ENCODE measurements around the gene TYMS. TPM values are rescaled to one million over a fixed set of nuclear protein-coding genes. Genes with fewer than 3 reads are reported as not detected.

TYMS gene
- total and polyA plus RNA-seq, 2 donors (not counting 3 experiments of a cell fraction or from before 2014, with no cell fraction given) = 136 to 200 TPM

- FAIRE-seq (no peak), DNase-seq (ENCODE audit: low read depth, low spot score) (no peak)
- no TSS peak for BruUV-seq (replicated peaks)
- H3K9me1 ChIP-seq (replicated peaks; ENCODE audit: control insufficient read depth, extremely low read depth, insufficient read depth, low read length) = no peaks in the 10 kb centered on the region
- ChIA-PET CTCF (interaction anchor here (0.8 kb wide), 1 partner anchor 37 kb away, joined by 3 read pairs; the partner anchor contains the start of gene ENOSF1), POLR2A (no interaction called here)
- no peaks in the 10 kb centered on the region for H3K27me3 ChIP-seq (ENCODE audit: control insufficient read depth in 2 of 2, insufficient read depth in 2 of 2, low read length in 2 of 2)
- H2AFZ ChIP-seq (ENCODE audit: low read depth, low read length) = no peak overlapping the region
- dilution Hi-C loops (cut with MboI; ENCODE audit: extremely low pct_ligation_motif_present, low sequenced_read_pairs) = no loop called here
- TF ChIP-seq MYC (IDR thresholded peaks at IDR 0.05; ENCODE audit: low read depth, low read length) = no peak
- no peak for TF ChIP-seq GATA2 (IDR thresholded peaks at IDR 0.05; ENCODE audit: insufficient read depth, insufficient read length, low read depth, low read length)
- TF ChIP-seq POLR2A (IDR thresholded peaks at IDR 0.05; ENCODE audit: low read depth, low read length) = no peak
- no peaks in the 10 kb centered on the region for H3K9me3 ChIP-seq (replicated peaks; ENCODE audit: control insufficient read depth, insufficient read depth, low read length)
- H3K79me2 ChIP-seq (ENCODE audit: control insufficient read depth, insufficient read depth, low read length) = no peaks in the 10 kb centered on the region
- peaks cover 16 to 23% of the 10 kb centered on the region in 2 experiments for H3K36me3 ChIP-seq (ENCODE audit: control insufficient read depth in 2 of 2, extremely low read depth in 1 of 2, insufficient read depth in 2 of 2, low read length in 2 of 2)
- no peaks in the 10 kb centered on the region for H4K20me1 ChIP-seq (replicated peaks; ENCODE audit: control insufficient read depth, extremely low read depth, insufficient read depth, low read length)
- no peak overlapping the region for H3K4me3 ChIP-seq (replicated peaks in 1 of 3; ENCODE audit: insufficient read depth in 1 of 3, low read depth in 1 of 3, low read length in 3 of 3)
- no peaks in the 10 kb centered on the region for H3K4me1 ChIP-seq (ENCODE audit: control insufficient read depth, extremely low read depth, insufficient read depth, low read length)
- H3K9ac ChIP-seq (replicated peaks; ENCODE audit: extremely low read depth, insufficient read depth, low read length) = no peak overlapping the region
- no peak overlapping the region for H3K27ac ChIP-seq (ENCODE audit: insufficient read depth, low read depth, low read length)
- no peak overlapping the region for H3K4me2 ChIP-seq (ENCODE audit: insufficient read depth, low read length)
- intact Hi-C loops (cut with micrococcal nuclease) = no loop called here
These were observed 17.9 kb downstream of the TYMS start for GRCh38 chr18:675307-675706.

GRCh38 chr18:676069-676468 lies 18.6 kb downstream of the TYMS start:
- POLR2A ChIA-PET = no interaction called here
- H3K36me3 ChIP-seq (ENCODE audit: control insufficient read depth in 2 of 2, extremely low read depth in 1 of 2, insufficient read depth in 2 of 2, low read length in 2 of 2) = peaks cover 11 to 19% of the 10 kb centered on the region in 2 experiments
- peak; percentile 24 for FAIRE-seq

More at GRCh38 chr18:676069-676468, 18.6 kb downstream of the TYMS start:
- Histone ChIP-seq H3K79me2 (ENCODE audit: control insufficient read depth, insufficient read depth, low read length) (no peaks in the 10 kb centered on the region), H3K4me2 (ENCODE audit: insufficient read depth, low read length) (no peak overlapping the region), H2AFZ (ENCODE audit: low read depth, low read length) (no peak overlapping the region), H4K20me1 (replicated peaks; ENCODE audit: control insufficient read depth, extremely low read depth, insufficient read depth, low read length) (no peaks in the 10 kb centered on the region), H3K9ac (replicated peaks; ENCODE audit: extremely low read depth, insufficient read depth, low read length) (no peak overlapping the region), H3K9me1 (replicated peaks; ENCODE audit: control insufficient read depth, extremely low read depth, insufficient read depth, low read length) (no peaks in the 10 kb centered on the region), H3K27ac (ENCODE audit: insufficient read depth, low read depth, low read length) (no peak overlapping the region), H3K9me3 (replicated peaks; ENCODE audit: control insufficient read depth, insufficient read depth, low read length) (no peaks in the 10 kb centered on the region), H3K4me3 (replicated peaks in 1 of 3; ENCODE audit: insufficient read depth in 1 of 3, low read depth in 1 of 3, low read length in 3 of 3) (no peak overlapping the region), H3K27me3 (ENCODE audit: control insufficient read depth in 2 of 2, insufficient read depth in 2 of 2, low read length in 2 of 2) (no peaks in the 10 kb centered on the region), H3K4me1 (ENCODE audit: control insufficient read depth, extremely low read depth, insufficient read depth, low read length) (no peaks in the 10 kb centered on the region)
- BruUV-seq (replicated peaks) = no TSS peak
- CTCF ChIA-PET = no interaction called here
- dilution Hi-C loops (cut with MboI; ENCODE audit: extremely low pct_ligation_motif_present, low sequenced_read_pairs) = no loop called here
- no peak for TF ChIP-seq EZH2 (IDR thresholded peaks at IDR 0.05; ENCODE audit: borderline replicate concordance, low read depth, low read length, severe bottlenecking)
- no peak for TF ChIP-seq JUN (IDR thresholded peaks at IDR 0.05; ENCODE audit: borderline replicate concordance, insufficient read depth, insufficient read length, low read depth)
- TF ChIP-seq POLR2AphosphoS5 (IDR thresholded peaks at IDR 0.05; ENCODE audit: insufficient read depth, low read depth, low read length) = peak; percentile 20
- intact Hi-C loops (cut with micrococcal nuclease) = no loop called here
- no peak for DNase-seq (ENCODE audit: low read depth, low spot score)
